Transverse colon (tissue), 4 donors: Measurements from ENCODE around the gene CD1B. TPM values are rescaled to one million over a fixed set of nuclear protein-coding genes. Genes with fewer than 3 reads are reported as not detected.

ENCODE experiments used
- DNase-seq: peaks from one replicate; pipeline ENCODE4 v3.0.0-alpha.2; 2019
- H3K27ac ChIP-seq, 4 donors: fragments of 200-600 bp; sonication (generic); 2 replicates each; pipeline ENCODE4 v1.5.1; 2016 to 2018; ENCODE audit warnings: inconsistent platforms in 4 of 4
- H3K27me3 ChIP-seq: fragments of 200-600 bp; sonication (generic); 2 replicates; pipeline ENCODE4 v1.5.1; 2017; ENCODE audit warnings: inconsistent platforms
- H3K36me3 ChIP-seq, 4 donors: fragments of 200-600 bp; sonication (generic); 2 replicates each; pipeline ENCODE4 v1.5.1; 2017 to 2019; ENCODE audit warnings: inconsistent platforms in 4 of 4
- H3K4me1 ChIP-seq, 4 donors: fragments of 200-600 bp; sonication (generic); 2 replicates each; pipeline ENCODE4 v1.5.1; 2017 to 2020; ENCODE audit warnings: inconsistent platforms in 4 of 4
- H3K4me3 ChIP-seq, 4 donors: fragments of 200-600 bp; sonication (generic); 1 replicate in 1 of 4; 2 replicates in 3 of 4; pipeline versions ENCODE4 v1.5.1 to v1.6.1; 2017 to 2019; ENCODE audit warnings: inconsistent platforms in 4 of 4
- H3K9me3 ChIP-seq, 2 donors: fragments of 200-600 bp; sonication (generic); 2 replicates each; pipeline ENCODE4 v1.5.1; 2017 to 2019; ENCODE audit warnings: inconsistent platforms in 2 of 2
- CTCF ChIP-seq, 5 experiments: fragments of 200-600 bp in 3 of 5; fragments of 450-650 bp in 2 of 5; sonication (generic) in 3 of 5; IDR thresholded peaks; 1 replicate in 2 of 5; 2 replicates in 3 of 5; pipeline ENCODE4 v1.5.1; 2016 to 2017; ENCODE audit warnings: antibody characterized with exemption in 5 of 5, inconsistent platforms in 3 of 5, mild to moderate bottlenecking in 2 of 5, moderate library complexity in 1 of 5
- EP300 ChIP-seq: sonication (generic); formaldehyde crosslinking; IDR thresholded peaks from one replicate; pipeline ENCODE4 v1.6.1; 2017; ENCODE audit warnings: antibody characterized with exemption, low read depth
- POLR2A ChIP-seq: fragments of 450-650 bp; IDR thresholded peaks from one replicate; pipeline ENCODE4 v1.6.1; 2016; ENCODE audit warnings: antibody characterized with exemption, mild to moderate bottlenecking, moderate library complexity
- POLR2AphosphoS5 ChIP-seq, 3 donors: sonication (generic); formaldehyde crosslinking; IDR thresholded peaks; one replicate each; pipeline ENCODE4 v1.6.1; 2016; ENCODE audit warnings: antibody characterized with exemption in 3 of 3
- WGBS, 2 donors: methylation state at CpG; one replicate each; pipeline ENCODE4 v1.1.5; 2018; ENCODE audit warnings: low coverage in 1 of 2; 5-methylcytosine and 5-hydroxymethylcytosine counted together
- in situ Hi-C, 4 donors: fragments of 200-750 bp; cut with MboI; loops; one replicate each; pipeline versions ENCODE4 v1.15.0 to v1.15.1; 2017; ENCODE audit warnings: low sequenced_read_pairs in 3 of 4, low pct_ligation_motif_present in 1 of 4, low pct_unique_long_range_greater_than_20kb in 1 of 4
- intact Hi-C: fragments of 100-400 bp; cut with DNase I; formaldehyde crosslinking; loops from one replicate; pipeline ENCODE4 v1.15.1; 2023; ENCODE audit warnings: low total_unique reads
- total RNA-seq, 4 donors: library from RNA; depleted of rRNA; stranded (reverse); fragments of >200 nt; gene quantifications; one replicate each; pipeline ENCODE4 v1.1.0, GENCODE V29; 2016

CD1B gene
- total RNA-seq, 4 donors from 2014 or later, result not detected

DNA sequence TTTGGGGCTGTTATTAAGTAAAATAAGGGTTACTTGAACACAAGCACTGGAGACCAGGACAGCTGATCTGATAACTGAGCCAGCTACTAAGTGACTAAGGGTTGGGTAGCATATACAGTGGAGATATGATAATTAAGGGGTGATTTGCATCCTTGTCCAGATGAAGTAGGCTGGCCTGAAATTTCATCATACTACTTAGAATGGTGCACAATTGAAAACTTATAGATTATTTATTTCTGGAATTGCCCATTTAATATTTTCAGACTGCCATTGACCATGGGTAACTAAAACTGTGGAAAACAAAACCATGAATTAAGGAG lies 3.8 kb upstream of the CD1B start:
- intact Hi-C loops (no loop called here), in situ Hi-C loops (no loop called here)
- H3K9me3 ChIP-seq, result no peaks in the 10 kb centered on the region
- DNase-seq, result no peak
- H3K27me3 ChIP-seq, result no peaks in the 10 kb centered on the region
- H3K4me3 ChIP-seq, result no peak overlapping the region
- H3K4me1 ChIP-seq, result no peaks in the 10 kb centered on the region
- TF ChIP-seq POLR2AphosphoS5 (IDR thresholded peaks at IDR 0.05), result no peak
- no peak for TF ChIP-seq CTCF (IDR thresholded peaks at IDR 0.05)
- no peak for TF ChIP-seq EP300
- TF ChIP-seq POLR2A, result no peak
- H3K36me3 ChIP-seq, result no peaks in the 10 kb centered on the region
- no peak overlapping the region for H3K27ac ChIP-seq

DNA sequence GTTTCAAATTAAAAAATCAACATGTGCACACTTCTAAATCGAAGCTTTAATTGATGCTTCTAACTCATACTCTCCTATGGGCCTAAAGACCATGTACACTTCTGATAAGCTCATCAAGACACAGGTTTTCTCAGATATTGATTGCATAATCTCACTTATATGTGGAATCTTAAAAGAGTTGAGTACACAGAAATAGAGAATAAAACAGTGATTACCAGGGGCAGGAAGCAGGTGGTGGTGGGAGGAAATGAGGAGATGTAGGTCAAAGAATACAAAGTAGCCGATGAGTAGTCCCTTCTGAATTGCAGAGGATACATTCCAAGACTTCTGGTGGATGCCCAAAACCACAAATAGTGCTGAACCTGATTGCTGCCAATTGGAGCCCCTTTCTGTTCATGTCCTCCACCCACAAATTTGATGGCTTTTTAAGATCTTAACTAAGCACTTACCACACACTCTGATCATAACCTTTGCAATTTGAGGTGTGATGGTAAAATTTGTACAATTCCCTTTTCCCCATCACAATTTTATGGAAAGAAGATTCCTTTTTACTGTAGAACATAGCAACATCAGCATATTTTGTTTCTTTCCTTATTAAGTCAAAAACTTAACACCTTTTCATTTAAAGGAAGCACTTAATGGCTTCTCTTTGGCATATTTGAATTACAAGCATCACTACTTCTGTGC lies 3.3 kb upstream of the CD1B start:
- in situ Hi-C loops, result no loop called here
- no peak overlapping the region for H3K27ac ChIP-seq
- WGBS, 2 donors, result 49 to 55% methylated on average over 1 to 2 of the region's 2 CpGs

DNA sequence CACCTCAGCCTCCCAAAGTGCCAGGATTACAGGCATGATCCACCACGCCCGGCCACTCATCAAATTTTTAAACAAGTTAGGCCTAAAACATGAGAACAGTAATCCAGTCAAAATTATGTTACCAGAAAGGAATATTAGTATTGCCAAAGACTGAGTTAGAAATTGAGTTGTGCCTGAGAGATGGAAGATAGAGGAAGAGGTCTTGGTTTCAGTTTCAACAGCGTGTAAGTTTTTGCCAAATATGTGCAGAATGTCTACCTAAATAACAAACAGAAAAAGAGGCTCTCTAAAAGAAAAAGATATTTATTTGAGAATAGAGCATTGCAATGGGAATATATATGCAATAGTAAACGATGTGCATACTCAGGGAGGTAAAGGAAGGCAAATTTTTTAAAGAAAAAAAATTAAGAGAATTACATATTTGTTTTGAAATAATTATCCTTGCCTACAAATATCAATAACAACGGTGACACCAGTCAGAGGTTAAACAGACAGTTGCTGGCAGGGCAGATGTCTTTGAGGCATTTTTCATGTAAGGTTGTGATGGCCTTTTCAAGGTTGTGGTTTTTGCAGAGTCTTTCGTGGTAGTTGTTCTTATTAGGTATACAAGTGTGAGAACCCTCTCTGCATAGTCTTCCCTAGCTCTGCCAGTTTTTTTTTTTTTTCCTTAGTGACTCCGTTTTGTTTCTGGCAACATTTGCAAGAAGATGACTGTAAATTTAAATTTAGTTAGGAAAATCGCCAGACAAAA lies 2.2 kb upstream of the CD1B start:
- Histone ChIP-seq H3K27me3 (no peaks in the 10 kb centered on the region), H3K36me3 (no peaks in the 10 kb centered on the region), H3K4me1 (no peaks in the 10 kb centered on the region), H3K9me3 (no peaks in the 10 kb centered on the region), H3K27ac (no peak overlapping the region), H3K4me3 (no peak overlapping the region)
- 45 to 67% methylated on average over 6 to 8 of the region's 8 CpGs for WGBS, 2 donors
- in situ Hi-C loops (no loop called here), intact Hi-C loops (no loop called here)
- TF ChIP-seq POLR2A (no peak), POLR2AphosphoS5 (IDR thresholded peaks at IDR 0.05) (no peak), CTCF (IDR thresholded peaks at IDR 0.05) (no peak), EP300 (no peak)
- DNase-seq, result no peak

More for the DNA sequence above, 3.3 kb upstream of the CD1B start:
- TF ChIP-seq POLR2A, result no peak
- no peak for TF ChIP-seq EP300
- TF ChIP-seq POLR2AphosphoS5 (IDR thresholded peaks at IDR 0.05), result no peak
- no peak for TF ChIP-seq CTCF (IDR thresholded peaks at IDR 0.05)
- no peaks in the 10 kb centered on the region for H3K36me3 ChIP-seq
- no peaks in the 10 kb centered on the region for H3K27me3 ChIP-seq
- H3K4me1 ChIP-seq, result no peaks in the 10 kb centered on the region
- H3K4me3 ChIP-seq, result no peak overlapping the region
- intact Hi-C loops, result no loop called here
- no peaks in the 10 kb centered on the region for H3K9me3 ChIP-seq
- DNase-seq, result no peak

GRCh38 chr1:158331106-158331425 lies 265 bp downstream of the CD1B start:
- Histone ChIP-seq H3K27ac (no peak overlapping the region), H3K4me1 (no peaks in the 10 kb centered on the region), H3K36me3 (no peaks in the 10 kb centered on the region), H3K9me3 (no peaks in the 10 kb centered on the region), H3K27me3 (no peaks in the 10 kb centered on the region), H3K4me3 (no peak overlapping the region)
- WGBS, 2 donors, result 76 to 80% methylated on average over 1 of the region's 1 CpG
- in situ Hi-C loops, result no loop called here
- TF ChIP-seq CTCF (IDR thresholded peaks at IDR 0.05) (no peak), POLR2A (no peak), EP300 (no peak), POLR2AphosphoS5 (IDR thresholded peaks at IDR 0.05) (no peak)
- DNase-seq, result no peak
- intact Hi-C loops, result no loop called here
